ENCODE results near the gene RIF1.

The RIF1 gene

DNA sequence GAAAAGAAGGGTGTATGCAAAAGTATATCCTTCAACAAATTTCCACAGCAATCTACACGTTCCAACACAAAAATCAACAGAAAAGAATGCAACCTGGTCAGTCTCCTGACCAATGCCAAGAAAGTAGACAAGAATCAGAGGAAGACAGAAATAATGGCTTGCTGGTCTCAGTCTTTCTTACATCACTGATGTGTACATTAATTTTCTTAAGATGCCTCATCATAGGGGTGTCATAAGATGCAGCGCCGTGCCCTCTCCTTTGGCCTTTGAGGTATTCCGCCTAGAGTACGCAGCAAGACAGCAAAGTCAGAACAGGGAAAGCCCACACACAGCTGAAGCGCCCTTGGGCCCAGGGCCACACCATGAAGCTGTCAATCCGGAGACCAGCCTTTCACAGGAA is 112.9 kb downstream of the RIF1 start:
- DNase-seq: no peak

- no peak for DNase-seq
These were observed 114.1 kb downstream of the RIF1 start for GRCh38 chr2:151523850-151524249.

DNA sequence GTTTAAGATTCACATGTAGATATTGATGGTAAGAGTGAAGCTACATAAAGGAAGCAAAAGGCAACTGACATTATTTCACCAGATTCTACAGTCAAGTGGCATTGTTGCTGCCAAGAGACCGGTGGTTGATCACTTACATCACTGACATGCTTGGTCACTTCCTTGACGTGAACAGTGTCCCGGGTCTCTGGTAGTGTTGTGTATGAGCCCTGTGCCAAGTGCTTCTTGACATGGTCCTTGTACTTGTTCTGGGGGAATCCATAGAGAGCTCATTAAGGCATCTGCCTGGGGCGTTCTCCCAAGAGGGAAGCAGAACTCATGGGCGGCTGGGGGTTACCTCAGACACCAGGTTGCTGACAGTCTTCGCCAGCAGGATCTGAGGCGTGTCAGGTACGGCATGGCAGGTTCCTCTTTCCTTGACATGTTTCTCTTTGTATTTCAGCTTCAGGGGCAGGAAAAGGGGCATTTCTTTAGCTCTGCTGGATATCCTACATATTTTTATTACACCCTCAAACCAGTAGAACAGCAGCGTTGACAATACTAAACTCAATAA is 116.2 kb downstream of the RIF1 start:
- no peak for DNase-seq

- no peak for DNase-seq
These were observed 116.9 kb downstream of the RIF1 start for GRCh38 chr2:151526572-151527090.
